ENCODE measurements around the gene ARL15. TPM values are rescaled to one million over a fixed set of nuclear protein-coding genes. Genes with fewer than 3 reads are reported as not detected.

The ARL15 gene
- total and polyA plus RNA-seq, 2 donors (not counting 1 experiment from before 2014, with no cell fraction given): 5.8 to 20.5 TPM

DNA sequence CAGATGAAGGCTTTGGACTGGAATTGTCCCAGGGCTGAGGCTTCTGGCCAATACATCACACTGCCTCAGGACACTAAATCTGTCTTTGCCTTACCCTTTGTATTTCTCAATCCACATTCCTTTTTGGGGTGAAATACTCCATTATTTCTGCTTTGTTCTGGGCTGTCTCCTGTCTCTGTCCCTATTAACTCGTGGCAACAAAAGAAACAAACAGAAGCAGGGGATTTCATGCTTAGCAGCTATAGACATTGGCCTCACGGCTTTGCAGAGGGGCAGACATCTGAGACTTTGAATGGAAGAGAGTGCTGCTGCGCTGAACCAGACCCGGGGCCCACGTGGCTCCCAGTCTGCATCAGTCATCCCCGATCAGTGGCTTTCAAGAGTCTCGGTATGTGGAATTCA lies 129.7 kb downstream of the ARL15 start:
- WGBS (ENCODE audit: insufficient coverage): 92% methylated on average over 5 of the region's 7 CpGs
- H3K79me2 ChIP-seq (ENCODE audit: control insufficient read depth, insufficient read depth, low read length): peaks cover 6% of the 10 kb centered on the region
- H3K4me3 Mint-ChIP-seq: no peak overlapping the region
- H3K9me3 ChIP-seq (ENCODE audit: control extremely low read depth in 1 of 3, control insufficient read depth in 2 of 3, insufficient read depth in 1 of 3, low read length in 2 of 3): no peaks in the 10 kb centered on the region
- H3K9ac ChIP-seq (ENCODE audit: low read length): no peak overlapping the region
- H3K4me1 ChIP-seq (ENCODE audit: control insufficient read depth in 2 of 2, insufficient read depth in 2 of 2, low read length in 2 of 2): no peaks in the 10 kb centered on the region
- no peak overlapping the region for H3K4me2 ChIP-seq (replicated peaks; ENCODE audit: low read depth, low read length, poor library complexity, severe bottlenecking)
- no peaks in the 10 kb centered on the region for H3K9me3 Mint-ChIP-seq (ENCODE audit: insufficient read depth)
- H3K27me3 ChIP-seq (replicated peaks in 1 of 4; ENCODE audit: control extremely low read depth in 1 of 4, control insufficient read depth in 3 of 4, insufficient read depth in 4 of 4, low read length in 3 of 4): no peaks in the 10 kb centered on the region
- ATAC-seq (ENCODE audit: low read depth) (no peak), DNase-seq (no peak)
- intact Hi-C loops (cut with micrococcal nuclease): no loop called here
- H3K27ac ChIP-seq (ENCODE audit: low read length in 2 of 2): no peak overlapping the region
- no peak overlapping the region for H3K27ac Mint-ChIP-seq
- no peaks in the 10 kb centered on the region for H3K27me3 Mint-ChIP-seq
- TF ChIP-seq, protein P1, sequence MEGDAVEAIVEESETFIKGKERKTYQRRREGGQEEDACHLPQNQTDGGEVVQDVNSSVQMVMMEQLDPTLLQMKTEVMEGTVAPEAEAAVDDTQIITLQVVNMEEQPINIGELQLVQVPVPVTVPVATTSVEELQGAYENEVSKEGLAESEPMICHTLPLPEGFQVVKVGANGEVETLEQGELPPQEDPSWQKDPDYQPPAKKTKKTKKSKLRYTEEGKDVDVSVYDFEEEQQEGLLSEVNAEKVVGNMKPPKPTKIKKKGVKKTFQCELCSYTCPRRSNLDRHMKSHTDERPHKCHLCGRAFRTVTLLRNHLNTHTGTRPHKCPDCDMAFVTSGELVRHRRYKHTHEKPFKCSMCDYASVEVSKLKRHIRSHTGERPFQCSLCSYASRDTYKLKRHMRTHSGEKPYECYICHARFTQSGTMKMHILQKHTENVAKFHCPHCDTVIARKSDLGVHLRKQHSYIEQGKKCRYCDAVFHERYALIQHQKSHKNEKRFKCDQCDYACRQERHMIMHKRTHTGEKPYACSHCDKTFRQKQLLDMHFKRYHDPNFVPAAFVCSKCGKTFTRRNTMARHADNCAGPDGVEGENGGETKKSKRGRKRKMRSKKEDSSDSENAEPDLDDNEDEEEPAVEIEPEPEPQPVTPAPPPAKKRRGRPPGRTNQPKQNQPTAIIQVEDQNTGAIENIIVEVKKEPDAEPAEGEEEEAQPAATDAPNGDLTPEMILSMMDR (IDR thresholded peaks at IDR 0.05): no peak
- TF ChIP-seq EZH2 (IDR thresholded peaks at IDR 0.05; ENCODE audit: borderline replicate concordance, insufficient read depth, low read depth, low read length, poor library complexity, severe bottlenecking): no peak
- no peak overlapping the region for H3K4me3 ChIP-seq (ENCODE audit: control extremely low read depth in 1 of 5, extremely low read depth in 1 of 5, insufficient read depth in 1 of 5, low read depth in 2 of 5, low read length in 4 of 5)
- H4K20me1 ChIP-seq (ENCODE audit: control insufficient read depth, insufficient read depth, low read length, poor library complexity, severe bottlenecking): peaks cover 6% of the 10 kb centered on the region
- peaks cover 6% of the 10 kb centered on the region for H3K4me1 Mint-ChIP-seq
- no peak overlapping the region for H2AFZ ChIP-seq (ENCODE audit: insufficient read depth, low read depth, low read length, poor library complexity, severe bottlenecking)
- ChIA-PET CTCF (no interaction called here), POLR2A (no interaction called here)
- peaks cover 0 to 2% of the 10 kb centered on the region in 2 experiments for H3K36me3 ChIP-seq (replicated peaks in 1 of 2; ENCODE audit: control extremely low read depth in 1 of 2, control insufficient read depth in 1 of 2, extremely low read depth in 1 of 2, insufficient read depth in 2 of 2, low read length in 1 of 2)

DNA sequence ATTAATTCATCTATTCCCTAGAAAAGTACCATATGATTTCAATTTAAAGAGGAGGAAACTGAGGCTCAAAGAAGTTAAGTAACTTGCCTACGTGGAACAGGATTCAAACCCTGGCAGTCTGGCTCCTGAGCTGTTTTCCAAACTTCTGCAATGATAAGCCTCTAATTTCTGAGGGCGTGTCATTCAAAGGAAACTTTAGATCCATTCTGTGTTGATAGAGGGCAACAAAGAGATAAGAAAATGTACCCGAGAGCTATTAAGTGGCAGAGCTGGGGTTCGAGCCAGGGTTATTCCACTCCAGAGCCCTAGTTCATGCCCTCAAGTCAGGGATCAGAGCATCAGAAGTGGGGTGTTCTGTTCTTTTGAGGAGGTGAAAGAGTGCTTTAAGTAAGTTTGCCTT lies 131.4 kb downstream of the ARL15 start:
- H3K27me3 ChIP-seq (replicated peaks in 1 of 4; ENCODE audit: control extremely low read depth in 1 of 4, control insufficient read depth in 3 of 4, insufficient read depth in 4 of 4, low read length in 3 of 4): no peaks in the 10 kb centered on the region
- no peak overlapping the region for H3K9ac ChIP-seq (ENCODE audit: low read length)
- no peak for DNase-seq
- TF ChIP-seq, protein P1 (IDR thresholded peaks at IDR 0.05): no peak
- no peak for TF ChIP-seq EZH2 (IDR thresholded peaks at IDR 0.05; ENCODE audit: borderline replicate concordance, insufficient read depth, low read depth, low read length, poor library complexity, severe bottlenecking)
- no peaks in the 10 kb centered on the region for H3K36me3 ChIP-seq (replicated peaks in 1 of 2; ENCODE audit: control extremely low read depth in 1 of 2, control insufficient read depth in 1 of 2, extremely low read depth in 1 of 2, insufficient read depth in 2 of 2, low read length in 1 of 2)
- H3K4me2 ChIP-seq (replicated peaks; ENCODE audit: low read depth, low read length, poor library complexity, severe bottlenecking): no peak overlapping the region
- H3K27ac ChIP-seq (ENCODE audit: low read length in 2 of 2): no peak overlapping the region
- H3K4me3 Mint-ChIP-seq: no peak overlapping the region
- POLR2A ChIA-PET: no interaction called here
- H3K27ac Mint-ChIP-seq: no peak overlapping the region
- no peaks in the 10 kb centered on the region for H3K9me3 Mint-ChIP-seq (ENCODE audit: insufficient read depth)
- peaks cover 8% of the 10 kb centered on the region for H3K4me1 Mint-ChIP-seq
- no peaks in the 10 kb centered on the region for H3K4me1 ChIP-seq (ENCODE audit: control insufficient read depth in 2 of 2, insufficient read depth in 2 of 2, low read length in 2 of 2)
- H3K9me3 ChIP-seq (ENCODE audit: control extremely low read depth in 1 of 3, control insufficient read depth in 2 of 3, insufficient read depth in 1 of 3, low read length in 2 of 3): no peaks in the 10 kb centered on the region
- intact Hi-C loops (cut with micrococcal nuclease): no loop called here
- CTCF ChIA-PET: interaction anchor here (1.4 kb wide), 1 partner anchor 15 kb away, joined by 3 read pairs; no protein-coding TSS in a partner anchor
- WGBS (ENCODE audit: insufficient coverage): 95% methylated on average over 4 of the region's 4 CpGs
- H2AFZ ChIP-seq (ENCODE audit: insufficient read depth, low read depth, low read length, poor library complexity, severe bottlenecking): no peak overlapping the region
- no peak overlapping the region for H3K4me3 ChIP-seq (ENCODE audit: control extremely low read depth in 1 of 5, extremely low read depth in 1 of 5, insufficient read depth in 1 of 5, low read depth in 2 of 5, low read length in 4 of 5)
- no peaks in the 10 kb centered on the region for H3K79me2 ChIP-seq (ENCODE audit: control insufficient read depth, insufficient read depth, low read length)
- H3K27me3 Mint-ChIP-seq: no peaks in the 10 kb centered on the region
- ATAC-seq (ENCODE audit: low read depth): no peak
- peaks cover 6% of the 10 kb centered on the region for H4K20me1 ChIP-seq (ENCODE audit: control insufficient read depth, insufficient read depth, low read length, poor library complexity, severe bottlenecking)

Data from B cell (primary cell).